HepG2 (cell line): ENCODE measurements around the gene VWA1. TPM values are rescaled to one million over a fixed set of nuclear protein-coding genes. Genes with fewer than 3 reads are reported as not detected.
A peak's percentile ranks its signal among the peaks of the same experiment; 100 is the strongest.

Experiments
- CBX5 ChIP-seq: sonication (generic); formaldehyde crosslinking; IDR thresholded peaks from 2 replicates; pipeline ENCODE4 v1.4.0; 2020; ENCODE audit warnings: missing genetic modification reagents, borderline replicate concordance
- DDIT3 ChIP-seq: sonication (generic); formaldehyde crosslinking; IDR thresholded peaks from 2 replicates; pipeline ENCODE4 v1.4.0; 2020; ENCODE audit warnings: mild to moderate bottlenecking, missing genetic modification reagents
- DRAP1 ChIP-seq: IDR thresholded peaks from 2 replicates; pipeline ENCODE4 v1.6.1; 2016; ENCODE audit warnings: missing genetic modification reagents, missing compliant biosample characterization
- GFI1 ChIP-seq: sonication (generic); formaldehyde crosslinking; IDR thresholded peaks from 2 replicates; pipeline ENCODE4 v1.5.0; 2020; ENCODE audit warnings: missing genetic modification reagents, mild to moderate bottlenecking, borderline replicate concordance
- HDAC1 ChIP-seq: sonication (generic); formaldehyde crosslinking; IDR thresholded peaks from 2 replicates; pipeline ENCODE4 v1.5.1; 2020; ENCODE audit warnings: mild to moderate bottlenecking, missing genetic modification reagents
- IRF1 ChIP-seq: sonication (generic); formaldehyde crosslinking; IDR thresholded peaks from 2 replicates; pipeline ENCODE4 v1.4.0; 2020; ENCODE audit warnings: low read depth, mild to moderate bottlenecking, missing genetic modification reagents
- NFATC3 ChIP-seq: sonication (generic); formaldehyde crosslinking; IDR thresholded peaks from 2 replicates; pipeline ENCODE4 v1.5.1; 2020; ENCODE audit warnings: mild to moderate bottlenecking, missing genetic modification reagents
- NFYC ChIP-seq: IDR thresholded peaks from 2 replicates; pipeline ENCODE4 v1.6.1; 2016; ENCODE audit warnings: missing genetic modification reagents, missing compliant biosample characterization
- SOX5 ChIP-seq: IDR thresholded peaks from 2 replicates; pipeline ENCODE4 v1.6.1; 2016; ENCODE audit warnings: borderline replicate concordance
- SUZ12 ChIP-seq: fragments of 150-350 bp; IDR thresholded peaks from 2 replicates; pipeline ENCODE4 v1.6.1; 2014; ENCODE audit warnings: low read depth, low read length
- TEAD3 ChIP-seq: optimal IDR thresholded peaks from 2 replicates; pipeline ENCODE3; 2016; ENCODE audit warnings: borderline replicate concordance
- ZBTB34 ChIP-seq: sonication (generic); formaldehyde crosslinking; IDR thresholded peaks from 2 replicates; pipeline ENCODE4 v1.8.0; 2022; ENCODE audit warnings: mild to moderate bottlenecking, missing genetic modification reagents
- ZFP36 ChIP-seq: fragments of 150-350 bp; IDR thresholded peaks from 2 replicates; pipeline ENCODE4 v1.6.1; 2018; ENCODE audit warnings: borderline replicate concordance, low read length, low read depth; ENCODE audit not compliant: partially characterized antibody
- ZNF3 ChIP-seq: IDR thresholded peaks from 2 replicates; pipeline ENCODE4 v1.7.0; 2017; ENCODE audit warnings: inconsistent platforms
- ZNF609 ChIP-seq: sonication (generic); formaldehyde crosslinking; IDR thresholded peaks from 2 replicates; pipeline ENCODE4 v1.4.0; 2020; ENCODE audit warnings: mild to moderate bottlenecking, missing genetic modification reagents, borderline replicate concordance
- ZNF652 ChIP-seq: IDR thresholded peaks from 2 replicates; pipeline ENCODE4 v1.6.1; 2016; ENCODE audit warnings: low read depth, borderline replicate concordance
- polyA plus RNA-seq, 8 experiments: library from polyadenylated mRNA; depleted of rRNA in 3 of 8; stranded (reverse) in 7 of 8; unstranded in 1 of 8; fragments of >200 nt; fragmentation: Illumina TruSeq in 4 of 8; extraction: Trizol in 4 of 8; gene quantifications; 2 replicates each; pipeline versions ENCODE4 v1.2.1 to v1.2.3, GENCODE V29; 2011 to 2016; ENCODE audit warnings: low read depth in 4 of 8, missing spikeins in 1 of 8, mixed read lengths in 1 of 8; ENCODE audit not compliant: insufficient read depth in 1 of 8
- total RNA-seq, 5 experiments: library from RNA; depleted of rRNA; stranded (reverse); fragments of >200 nt; fragmentation: Illumina TruSeq; extraction: Trizol; gene quantifications; 2 replicates each; pipeline ENCODE4 v1.2.3, GENCODE V29; 2016; ENCODE audit warnings: low read depth in 1 of 5

Gene VWA1
- total and polyA plus RNA-seq, 2 of the 13 experiments (the other 11 are each of a cell fraction or from before 2014, with no cell fraction given): 40.9 to 57.5 TPM

- TF ChIP-seq ZNF609 (CRISPR knock-in tag) (peak; percentile 16; the same call in 1 of the 2 replicates), DDIT3 (no peak), GFI1 (CRISPR knock-in tag) (peak; percentile 18; the same call in 1 of the 2 replicates), CBX5 (CRISPR knock-in tag) (peak; percentile 53; the same call in 1 of the 2 replicates), ZNF3 (CRISPR knock-in tag) (0 out of 2 replicates have a peak, but pooled peaks have one; percentile 68), SOX5 (CRISPR knock-in tag) (peak; percentile 10; the same call in 1 of the 2 replicates), IRF1 (CRISPR knock-in tag) (no peak), ZNF652 (CRISPR knock-in tag) (no peak), NFATC3 (CRISPR knock-in tag) (no peak), HDAC1 (CRISPR knock-in tag) (peak; percentile 49), ZFP36 (peak; percentile 11), NFYC (no peak), SUZ12 (no peak), TEAD3 (CRISPR knock-in tag) (no peak), DRAP1 (CRISPR knock-in tag) (0 out of 2 replicates have a peak, but pooled peaks have one; percentile 7), ZBTB34 (CRISPR knock-in tag) (0 out of 2 replicates have a peak, but pooled peaks have one; percentile 64)
These were observed 5.8 kb upstream of the VWA1 start (continued) for GRCh38 chr1:1429671-1430073.
